HFF-Myc (cell line): Measurements from ENCODE around the gene GRIK4.

Experiments used
- DNase-seq: peaks from one replicate; pipeline ENCODE4 v3.0.0-alpha.2; 2011; ENCODE audit warnings: low read depth; ENCODE audit errors: extremely low read depth
- H3K4me3 ChIP-seq: replicated peaks from 2 replicates; pipeline ENCODE4 v1.5.1; 2011; ENCODE audit warnings: low read depth, mild to moderate bottlenecking, control low read depth, low read length
- TF ChIP-seq, protein P1 (sequence below): IDR thresholded peaks from 2 replicates; pipeline ENCODE4 v1.5.1; 2012; ENCODE audit warnings: mild to moderate bottlenecking, low read depth, low read length, control low read depth; ENCODE audit errors: missing control alignments

The GRIK4 gene

DNA sequence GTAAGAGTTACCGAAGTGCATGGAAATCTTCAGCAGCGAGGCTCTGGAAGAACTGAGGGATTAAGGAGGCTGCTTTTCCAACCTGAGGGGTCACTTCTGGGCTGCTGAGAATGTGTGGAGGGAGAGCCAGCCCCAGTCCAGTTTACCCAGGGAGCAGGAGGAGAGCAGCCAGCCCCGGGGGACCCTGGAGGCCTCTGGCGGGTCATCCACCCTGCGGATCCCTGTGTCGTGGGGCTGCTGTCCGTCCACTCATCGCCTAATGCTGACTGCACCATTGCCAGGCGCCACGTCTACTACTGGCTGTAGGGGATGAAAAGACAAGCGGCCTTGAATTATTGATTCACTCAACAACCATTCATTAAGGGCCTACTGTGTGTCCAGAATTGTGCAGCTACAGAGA is 283.6 kb downstream of the GRIK4 start:
- TF ChIP-seq, protein P1, sequence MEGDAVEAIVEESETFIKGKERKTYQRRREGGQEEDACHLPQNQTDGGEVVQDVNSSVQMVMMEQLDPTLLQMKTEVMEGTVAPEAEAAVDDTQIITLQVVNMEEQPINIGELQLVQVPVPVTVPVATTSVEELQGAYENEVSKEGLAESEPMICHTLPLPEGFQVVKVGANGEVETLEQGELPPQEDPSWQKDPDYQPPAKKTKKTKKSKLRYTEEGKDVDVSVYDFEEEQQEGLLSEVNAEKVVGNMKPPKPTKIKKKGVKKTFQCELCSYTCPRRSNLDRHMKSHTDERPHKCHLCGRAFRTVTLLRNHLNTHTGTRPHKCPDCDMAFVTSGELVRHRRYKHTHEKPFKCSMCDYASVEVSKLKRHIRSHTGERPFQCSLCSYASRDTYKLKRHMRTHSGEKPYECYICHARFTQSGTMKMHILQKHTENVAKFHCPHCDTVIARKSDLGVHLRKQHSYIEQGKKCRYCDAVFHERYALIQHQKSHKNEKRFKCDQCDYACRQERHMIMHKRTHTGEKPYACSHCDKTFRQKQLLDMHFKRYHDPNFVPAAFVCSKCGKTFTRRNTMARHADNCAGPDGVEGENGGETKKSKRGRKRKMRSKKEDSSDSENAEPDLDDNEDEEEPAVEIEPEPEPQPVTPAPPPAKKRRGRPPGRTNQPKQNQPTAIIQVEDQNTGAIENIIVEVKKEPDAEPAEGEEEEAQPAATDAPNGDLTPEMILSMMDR = no peak
- no peak overlapping the region for H3K4me3 ChIP-seq
- no peak for DNase-seq

DNA sequence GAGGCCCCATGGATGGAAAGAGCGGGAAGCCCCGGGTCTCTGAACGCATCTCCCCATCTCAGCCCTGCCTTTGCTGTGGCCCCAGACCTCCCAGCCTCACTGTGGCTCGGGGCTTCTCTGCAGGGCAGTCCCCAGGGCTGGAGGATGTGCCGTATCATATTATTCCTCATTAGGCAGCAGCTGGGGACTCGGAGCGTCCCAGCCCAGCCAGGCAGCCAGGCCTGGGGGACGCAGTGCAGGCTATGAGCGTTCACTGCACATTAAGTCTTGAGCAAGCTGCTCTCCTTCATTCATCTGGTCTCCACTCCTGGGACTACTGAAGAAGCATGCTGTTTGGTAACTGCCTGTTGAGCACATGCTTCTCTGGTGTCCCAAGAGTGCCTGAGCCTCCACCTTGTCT is 285.6 kb downstream of the GRIK4 start:
- TF ChIP-seq, protein P1 = no peak
- H3K4me3 ChIP-seq = no peak overlapping the region
- no peak for DNase-seq

DNA sequence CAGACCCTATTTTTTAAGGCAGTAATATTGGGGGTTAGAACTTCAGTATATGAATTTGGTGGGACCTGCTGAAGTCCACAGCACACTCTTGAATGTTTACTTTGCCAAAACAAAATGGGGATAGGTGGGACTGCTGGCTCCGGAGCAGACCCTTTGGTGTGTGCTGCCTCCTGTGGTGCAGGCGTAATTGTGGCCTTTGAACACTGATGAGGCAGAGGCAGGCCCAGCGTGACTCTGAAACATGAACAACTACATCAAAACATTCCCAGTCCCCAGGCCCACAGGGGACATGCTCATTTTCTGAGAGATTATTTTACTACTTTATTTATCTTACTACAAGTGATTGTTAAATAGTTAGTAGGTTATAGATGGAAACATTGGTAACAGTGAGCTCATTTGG is 287.3 kb downstream of the GRIK4 start:
- DNase-seq = no peak
- TF ChIP-seq, protein P1 = no peak

DNA sequence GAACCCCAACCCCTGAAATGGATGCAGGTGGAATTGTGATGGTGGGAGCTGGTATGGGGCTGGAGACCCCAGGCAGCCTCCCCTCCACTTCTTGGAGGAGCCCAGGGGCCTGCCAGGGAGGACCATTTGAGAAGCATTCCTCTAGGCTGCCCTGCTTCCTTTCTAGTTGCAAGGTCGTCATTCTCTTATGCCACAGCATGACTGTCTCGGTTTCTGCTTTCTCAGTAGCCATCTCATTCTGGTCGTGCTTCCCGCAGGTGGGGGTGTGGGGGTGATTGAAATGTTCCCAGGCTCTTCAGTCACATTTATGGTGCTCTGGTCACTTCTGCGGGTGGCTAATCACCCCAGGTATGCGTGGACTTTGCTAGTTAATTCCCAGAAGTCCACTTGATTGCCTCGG is 288.7 kb downstream of the GRIK4 start:
- TF ChIP-seq, protein P1 = no peak
- no peak overlapping the region for H3K4me3 ChIP-seq
- DNase-seq = no peak

More for the DNA sequence above, 287.3 kb downstream of the GRIK4 start:
- H3K4me3 ChIP-seq = no peak overlapping the region

DNA sequence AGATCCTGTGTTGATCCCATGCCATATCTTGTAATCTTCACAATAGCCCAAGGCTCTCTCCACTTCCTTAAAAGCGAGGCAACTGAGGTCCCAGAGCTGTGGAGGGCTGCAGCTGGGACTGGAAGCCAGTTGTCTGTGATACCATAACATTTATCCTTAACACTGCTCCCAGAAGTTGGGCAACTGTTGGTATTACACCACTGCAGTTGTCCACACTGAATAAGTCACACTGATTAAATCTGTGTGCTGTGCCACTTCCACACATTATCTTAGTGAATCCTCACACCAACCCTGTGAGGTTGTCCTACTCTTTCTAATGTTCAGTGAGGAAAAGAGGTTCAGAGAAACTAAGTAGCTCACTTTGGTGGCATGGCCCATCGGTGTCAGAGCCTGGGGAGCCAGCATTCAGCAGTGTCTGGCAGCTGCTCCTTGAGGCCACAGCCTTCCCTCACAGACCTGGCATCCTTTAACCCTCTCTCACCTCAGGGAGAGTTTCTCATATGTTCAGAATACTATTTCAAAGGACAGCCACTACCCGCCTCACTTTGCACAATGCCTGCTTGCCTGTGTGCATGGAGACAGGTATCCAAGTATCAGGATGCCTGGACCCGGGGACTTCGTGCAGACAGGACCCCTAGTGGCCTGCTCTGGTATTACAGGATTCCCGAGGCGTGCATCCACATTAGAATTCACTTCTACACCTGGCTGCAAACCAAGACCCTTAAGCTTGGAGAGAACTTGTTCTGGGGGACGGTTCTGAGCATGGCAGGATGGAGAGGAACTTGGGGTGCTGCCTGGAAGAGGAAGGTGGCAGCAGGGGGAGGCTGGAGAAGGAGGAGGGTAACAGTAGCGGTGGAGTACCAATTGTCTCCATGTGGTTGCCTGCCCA is 290.5 kb downstream of the GRIK4 start:
- no peak overlapping the region for H3K4me3 ChIP-seq
- TF ChIP-seq, protein P1 = peak; percentile 93
- peak; percentile 12 for DNase-seq

DNA sequence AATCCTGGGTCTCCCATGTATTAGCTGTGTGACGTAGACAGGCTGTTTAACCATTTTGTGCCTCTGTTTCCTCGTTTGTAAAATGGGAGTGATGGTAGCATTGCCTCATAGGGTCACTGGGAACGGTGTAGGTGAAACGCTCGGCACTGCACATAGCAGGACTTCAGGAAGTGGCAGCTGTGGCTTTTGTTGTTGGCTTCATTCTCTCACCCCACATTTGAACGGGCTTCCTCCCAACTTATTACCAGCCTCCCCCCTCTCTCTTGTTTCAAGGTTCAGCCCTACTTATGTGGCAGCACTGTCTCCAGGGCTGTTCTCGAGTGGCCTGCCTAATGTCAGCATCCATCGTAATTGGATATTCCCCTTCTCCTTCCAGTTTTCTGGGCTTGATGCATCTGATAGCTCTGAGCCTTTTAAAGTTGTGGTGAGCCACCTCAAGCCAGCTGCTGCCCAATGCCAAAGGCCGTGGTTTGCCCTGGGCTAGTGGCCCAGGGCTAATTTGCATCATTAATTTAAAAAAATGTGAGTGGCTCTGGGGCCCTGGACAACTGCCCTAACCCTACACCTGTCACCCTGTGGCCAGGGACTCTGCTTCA is 294.5 kb downstream of the GRIK4 start:
- TF ChIP-seq, protein P1 = no peak
- no peak for DNase-seq
- no peak overlapping the region for H3K4me3 ChIP-seq
